SKM-1 treated with dmso at 0.1 percent for 144 hours (cell line): ENCODE data around the gene RIPPLY2.
"Not testable (repeated sequence)": the region's sequence is repeated elsewhere in the genome, so short reads cannot be mapped to it uniquely, and the experiment has no call there.

Source experiments
- DNase-seq: peaks from one replicate; lab custom pipeline; 2025; ENCODE audit not compliant: unreplicated experiment; lab: John Stamatoyannopoulos, UW

Gene RIPPLY2

DNA sequence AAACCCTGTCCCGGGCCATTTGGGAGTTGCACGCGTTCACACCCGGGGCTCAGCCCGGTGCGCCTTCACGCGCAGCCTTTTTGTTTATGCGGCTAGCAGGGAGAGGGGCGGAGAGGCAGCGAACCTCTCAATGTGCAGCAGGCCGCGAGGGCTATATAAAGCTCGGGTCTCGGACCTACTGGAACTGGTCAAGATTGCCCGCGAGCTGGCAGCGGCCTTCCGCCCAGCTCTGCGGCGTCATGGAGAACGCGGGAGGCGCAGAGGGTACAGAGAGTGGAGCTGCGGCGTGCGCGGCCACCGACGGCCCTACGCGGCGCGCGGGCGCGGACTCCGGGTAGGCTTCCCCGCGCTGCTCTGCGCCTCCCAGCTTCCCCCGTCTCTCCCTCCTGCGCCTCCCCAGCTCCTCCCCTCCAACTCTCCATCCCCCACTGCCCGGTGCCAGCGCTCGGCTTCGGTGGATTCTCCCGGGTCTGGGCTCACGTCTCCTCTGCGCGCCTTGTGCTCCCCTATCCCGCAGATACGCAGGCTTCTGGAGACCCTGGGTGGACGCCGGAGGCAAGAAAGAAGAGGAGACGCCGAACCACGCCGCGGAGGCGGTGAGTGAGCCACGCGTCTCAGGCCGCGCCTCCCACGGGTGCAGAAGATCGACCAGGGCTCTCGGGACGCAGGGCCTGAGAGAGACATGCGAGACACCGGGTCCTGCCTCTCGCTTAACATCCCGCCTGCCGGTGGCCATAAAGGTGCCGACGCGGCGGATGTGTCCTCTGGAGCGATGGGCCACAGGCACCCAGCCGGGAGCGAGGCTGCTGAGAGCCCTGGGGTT, at the start of gene RIPPLY2:
Gene RIPPLY2, plus strand, starts transcription at position 183 of the 823 bp plus-strand sequence. Its CDS starts 57 bp downstream, at position 240.
- DNase-seq: peak; percentile 40

DNA sequence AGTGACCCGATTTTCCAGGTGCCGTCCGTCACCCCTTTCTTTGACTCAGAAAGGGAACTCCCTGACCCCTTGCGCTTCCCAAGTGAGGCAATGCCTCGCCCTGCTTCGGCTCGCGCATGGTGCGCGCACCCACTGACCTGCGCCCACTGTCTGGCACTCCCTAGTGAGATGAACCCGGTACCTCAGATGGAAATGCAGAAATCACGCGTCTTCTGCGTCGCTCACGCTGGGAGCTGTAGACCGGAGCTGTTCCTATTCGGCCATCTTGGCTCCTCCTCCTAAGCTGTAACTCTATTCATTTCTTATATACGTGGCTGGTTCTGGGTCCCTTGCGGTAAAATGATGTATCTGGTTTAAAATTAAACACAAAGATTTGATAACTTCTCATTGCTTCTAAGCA, 49.7 kb upstream of the RIPPLY2 start:
- DNase-seq: not testable (repeated sequence)

DNA sequence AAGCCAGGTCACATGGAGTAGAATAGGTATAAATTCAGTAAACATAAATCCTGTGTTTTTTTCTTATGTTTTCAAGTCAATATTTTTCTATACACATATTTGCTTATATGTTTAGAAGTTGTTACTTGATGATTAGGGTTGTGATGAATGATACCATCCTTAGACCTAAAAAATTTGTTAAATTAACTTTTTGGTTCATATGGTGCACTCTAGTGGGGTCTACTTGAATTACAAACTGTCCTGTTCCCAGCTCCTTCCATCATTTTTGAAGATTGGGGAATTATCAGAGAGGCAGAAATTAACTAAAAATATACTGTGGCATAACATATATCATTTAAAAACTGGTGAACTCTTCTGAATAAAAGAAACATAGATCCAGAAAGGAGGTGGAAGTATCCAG, 48.3 kb upstream of the RIPPLY2 start:
- no peak for DNase-seq

- DNase-seq: no peak
Observed at GRCh38 chr6:83808005-83808404, 45.2 kb upstream of the RIPPLY2 start.

DNA sequence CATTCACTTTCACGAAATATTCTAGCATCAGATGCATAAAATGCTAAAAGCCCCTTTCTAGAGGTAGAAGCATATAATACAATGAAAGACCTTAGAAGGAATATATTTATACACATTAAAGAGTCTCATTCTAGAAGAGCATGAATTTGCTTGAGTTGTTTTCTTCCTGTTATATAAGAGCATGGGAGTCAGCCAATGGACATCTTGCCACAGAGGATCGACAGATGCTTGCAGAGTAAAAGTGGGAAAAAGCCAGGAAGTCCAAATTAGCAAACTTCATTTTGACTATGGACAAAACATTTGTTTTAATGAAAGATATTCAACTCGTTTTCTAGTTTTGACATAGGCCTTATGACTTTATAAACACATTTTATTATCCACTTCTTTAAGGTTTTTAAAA, 44.2 kb upstream of the RIPPLY2 start:
- DNase-seq: no peak

GRCh38 chr6:83812595-83812994, 40.6 kb upstream of the RIPPLY2 start:
- no peak for DNase-seq

DNA sequence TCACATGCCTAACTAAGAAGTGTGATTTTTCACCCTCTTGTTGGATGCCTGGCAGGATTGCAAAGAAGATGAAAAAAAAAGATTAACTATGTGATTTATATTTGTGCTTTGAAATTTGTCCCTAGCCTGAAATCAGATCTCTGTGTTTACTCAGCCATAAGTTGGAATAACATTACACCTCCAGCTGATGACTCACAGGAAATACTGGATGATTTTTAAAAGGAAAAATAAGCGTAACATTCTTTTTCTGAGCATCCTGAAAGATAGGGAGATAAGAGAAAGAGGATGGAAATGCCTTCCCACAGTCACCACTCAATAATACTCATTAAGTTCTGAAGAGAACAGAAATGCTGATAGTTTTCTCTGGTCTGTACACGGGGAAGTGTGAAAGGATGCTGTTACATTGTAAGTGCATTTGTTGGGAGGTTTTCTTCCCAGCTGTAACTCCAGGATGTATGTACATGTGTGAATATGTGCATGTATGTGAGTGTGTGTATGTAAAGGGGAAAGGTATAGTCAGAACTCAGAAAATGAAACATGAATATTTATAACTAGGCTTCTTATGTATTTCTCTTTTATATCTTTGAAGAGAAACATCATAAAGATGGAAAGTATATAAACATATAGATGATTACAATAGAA, 37.4 kb upstream of the RIPPLY2 start:
- DNase-seq: no peak

- DNase-seq: no peak
Observed at GRCh38 chr6:83822629-83823169, 30.5 kb upstream of the RIPPLY2 start.

DNA sequence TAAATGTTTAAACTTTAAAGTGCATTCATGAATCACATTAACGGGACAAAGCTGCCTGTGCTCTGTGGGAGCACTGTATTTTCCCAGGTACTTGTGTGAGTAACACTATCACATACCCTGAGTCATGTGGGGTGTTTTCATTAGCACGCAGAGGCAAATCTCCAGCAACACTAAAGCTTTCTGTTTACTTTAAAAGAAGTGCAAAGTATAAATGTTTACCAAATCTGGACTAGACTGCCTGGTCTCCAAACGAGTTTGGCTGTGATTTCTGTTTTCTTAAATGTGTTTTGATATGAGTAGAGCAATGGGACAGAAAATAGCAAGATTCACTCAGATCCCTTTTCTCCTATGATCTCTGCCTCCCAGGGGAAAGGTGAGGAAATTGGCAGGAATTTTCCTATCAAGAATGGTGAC, 28.8 kb upstream of the RIPPLY2 start:
- DNase-seq: no peak

GRCh38 chr6:83824831-83825230, 28.3 kb upstream of the RIPPLY2 start:
- DNase-seq: no peak

GRCh38 chr6:83827050-83827449, 26.1 kb upstream of the RIPPLY2 start:
- no peak for DNase-seq

DNA sequence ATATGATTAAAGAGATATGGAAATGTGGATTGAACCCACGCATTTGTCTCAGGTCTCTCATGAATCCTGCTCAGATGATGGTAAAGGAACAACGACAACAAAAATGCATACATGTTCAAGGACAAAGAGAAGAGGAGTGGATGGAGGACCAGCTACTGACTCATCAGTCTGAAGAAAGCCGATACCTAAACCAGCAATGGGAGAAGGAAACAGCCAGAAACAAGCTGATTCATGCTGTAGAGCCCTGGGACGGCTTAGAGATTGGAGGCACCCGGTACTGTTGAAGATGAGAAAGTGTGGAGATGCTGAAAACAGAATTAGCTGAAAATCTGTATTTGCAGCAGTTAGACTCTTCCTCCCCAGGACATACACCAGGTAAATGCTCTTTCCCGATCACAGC, 14.4 kb upstream of the RIPPLY2 start:
- no peak for DNase-seq

DNA sequence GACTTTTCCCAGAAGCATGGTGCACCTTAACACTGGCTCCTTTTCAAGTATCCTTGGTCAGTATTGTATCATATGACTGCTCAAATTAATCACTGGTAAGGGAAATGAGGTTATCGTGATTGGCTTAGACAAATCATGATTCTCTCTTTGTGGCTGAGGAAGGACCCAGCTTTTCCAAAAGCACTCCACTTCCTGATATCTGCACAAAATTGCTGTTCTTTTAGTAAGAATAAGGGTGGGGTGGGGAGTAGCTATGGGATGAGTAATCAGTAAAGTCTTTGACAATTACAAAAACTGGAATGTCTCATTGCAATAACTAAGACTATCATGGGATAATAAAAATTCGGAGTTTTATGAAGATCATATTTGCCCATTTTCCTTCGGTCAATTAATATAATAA, 9.0 kb upstream of the RIPPLY2 start:
- DNase-seq: no peak

DNA sequence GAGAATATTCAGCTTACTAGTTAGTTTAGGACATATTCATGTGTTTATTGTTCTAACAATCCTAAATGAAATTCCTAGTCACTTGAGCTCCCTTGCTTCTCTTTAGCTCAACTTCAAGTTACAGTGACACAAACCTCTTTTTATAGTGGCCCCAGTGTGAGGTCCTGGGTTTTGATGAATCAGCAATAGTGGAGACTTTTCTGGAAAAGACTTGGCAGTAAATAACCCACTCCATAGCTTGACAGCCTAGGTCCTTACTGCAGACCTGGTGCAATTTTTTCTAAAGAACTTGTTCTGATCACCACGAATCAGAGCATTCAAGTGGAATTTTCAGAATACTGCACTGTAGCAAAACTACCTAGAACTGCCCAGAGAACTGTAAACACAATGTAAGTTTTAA, 6.9 kb upstream of the RIPPLY2 start:
- DNase-seq: no peak

- no peak for DNase-seq
Observed at GRCh38 chr6:83847179-83847578, 6.0 kb upstream of the RIPPLY2 start.

GRCh38 chr6:83849127-83849526, 4.0 kb upstream of the RIPPLY2 start:
- DNase-seq: no peak

- DNase-seq: no peak
Observed at GRCh38 chr6:83849610-83850009, 3.5 kb upstream of the RIPPLY2 start.

DNA sequence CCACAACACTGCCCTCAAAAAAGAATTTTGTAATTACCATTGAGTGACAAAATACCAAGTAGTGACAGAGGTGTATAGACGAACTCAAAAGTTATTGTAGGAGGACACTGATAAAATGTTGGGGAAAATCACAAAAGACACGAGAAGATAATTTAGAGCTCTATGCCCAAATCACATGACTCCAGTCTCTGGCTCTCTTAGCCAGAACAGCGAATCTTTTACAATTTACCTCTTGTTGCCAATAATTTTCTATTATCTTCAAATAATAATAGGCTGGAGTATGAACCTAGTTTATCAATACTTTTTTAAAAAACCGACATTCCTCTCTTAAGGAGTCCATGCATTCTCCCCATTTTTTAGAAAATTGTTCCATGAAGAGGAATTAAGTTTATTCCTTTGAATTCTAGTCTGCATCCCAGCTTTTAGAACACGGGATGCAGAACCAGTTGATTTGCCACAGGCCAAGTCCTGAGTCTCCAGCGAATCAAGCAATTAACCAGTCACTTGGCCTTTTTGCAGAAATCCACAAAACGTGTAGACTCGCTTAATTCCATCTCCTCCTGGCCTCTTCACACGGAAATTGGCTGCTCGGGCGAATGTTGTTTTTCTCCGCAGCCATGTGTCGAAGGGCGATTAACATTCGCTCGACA, 507 bp upstream of the RIPPLY2 start:
- no peak for DNase-seq

DNA sequence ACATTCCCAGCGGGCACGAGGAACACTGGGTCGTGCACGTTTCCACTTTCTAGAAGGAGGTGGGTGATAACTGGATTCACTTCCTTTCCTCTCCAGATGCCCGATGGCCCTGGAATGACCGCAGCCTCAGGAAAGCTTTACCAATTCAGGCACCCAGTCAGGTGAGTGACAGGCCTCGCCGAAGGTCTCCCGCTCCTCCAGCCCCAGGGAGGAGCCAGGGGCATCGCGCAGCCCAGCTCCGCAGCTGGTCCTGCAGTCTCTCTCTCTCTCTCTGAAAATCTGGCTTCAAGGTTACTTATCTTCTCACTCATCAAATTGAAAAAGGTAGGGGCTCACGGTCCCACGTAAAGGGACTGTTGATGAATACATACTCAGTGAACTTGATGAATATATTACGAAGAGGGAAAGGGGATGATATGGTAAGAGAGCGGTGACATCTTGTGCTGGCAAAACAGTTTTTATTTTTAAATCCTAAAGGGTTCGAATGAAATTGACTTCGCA, 891 bp downstream of the RIPPLY2 start:
- no peak for DNase-seq

DNA sequence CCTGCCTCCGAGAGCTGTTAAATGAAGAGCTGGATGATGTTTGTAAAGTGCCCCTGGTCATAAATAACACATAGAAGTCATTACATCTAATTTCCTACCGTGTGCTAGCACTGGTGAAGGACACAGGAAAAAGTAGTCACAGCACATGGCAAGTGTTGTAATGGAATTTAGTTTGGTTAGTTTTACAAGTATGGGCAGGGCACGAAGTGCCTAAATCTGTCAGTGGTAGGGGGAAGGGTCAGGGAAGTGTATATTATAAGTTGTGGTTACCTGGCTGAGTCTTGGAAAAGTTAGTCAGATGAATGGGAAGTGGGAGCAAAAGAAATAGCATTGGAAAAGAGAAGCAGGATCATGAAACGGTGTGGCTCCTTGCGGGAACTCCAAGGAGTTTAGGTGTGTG, 1.6 kb downstream of the RIPPLY2 start:
- no peak for DNase-seq
